Measurements from ENCODE around the gene ASAP2.

DNA sequence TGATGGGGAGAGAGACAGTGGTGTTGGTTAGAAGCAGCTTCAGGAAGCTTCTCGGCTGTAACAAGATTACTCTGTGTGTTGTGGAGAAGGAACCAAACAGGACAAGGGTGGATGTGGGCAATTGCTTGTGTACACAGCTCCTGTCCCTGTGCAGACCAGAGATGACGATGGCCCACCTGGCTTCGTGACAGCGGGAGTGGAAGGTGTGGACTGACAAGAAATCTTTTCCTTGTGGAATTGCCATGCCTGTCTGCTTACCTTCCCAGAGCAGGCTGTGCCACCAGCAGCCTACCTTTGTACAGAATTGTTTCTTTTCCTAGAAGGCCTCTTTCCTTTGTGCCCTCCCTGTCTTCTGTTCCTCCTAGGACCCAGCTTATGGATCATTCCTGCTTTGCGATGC lies 122.9 kb downstream of the ASAP2 start:
- TF ChIP-seq, protein P1, sequence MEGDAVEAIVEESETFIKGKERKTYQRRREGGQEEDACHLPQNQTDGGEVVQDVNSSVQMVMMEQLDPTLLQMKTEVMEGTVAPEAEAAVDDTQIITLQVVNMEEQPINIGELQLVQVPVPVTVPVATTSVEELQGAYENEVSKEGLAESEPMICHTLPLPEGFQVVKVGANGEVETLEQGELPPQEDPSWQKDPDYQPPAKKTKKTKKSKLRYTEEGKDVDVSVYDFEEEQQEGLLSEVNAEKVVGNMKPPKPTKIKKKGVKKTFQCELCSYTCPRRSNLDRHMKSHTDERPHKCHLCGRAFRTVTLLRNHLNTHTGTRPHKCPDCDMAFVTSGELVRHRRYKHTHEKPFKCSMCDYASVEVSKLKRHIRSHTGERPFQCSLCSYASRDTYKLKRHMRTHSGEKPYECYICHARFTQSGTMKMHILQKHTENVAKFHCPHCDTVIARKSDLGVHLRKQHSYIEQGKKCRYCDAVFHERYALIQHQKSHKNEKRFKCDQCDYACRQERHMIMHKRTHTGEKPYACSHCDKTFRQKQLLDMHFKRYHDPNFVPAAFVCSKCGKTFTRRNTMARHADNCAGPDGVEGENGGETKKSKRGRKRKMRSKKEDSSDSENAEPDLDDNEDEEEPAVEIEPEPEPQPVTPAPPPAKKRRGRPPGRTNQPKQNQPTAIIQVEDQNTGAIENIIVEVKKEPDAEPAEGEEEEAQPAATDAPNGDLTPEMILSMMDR (conservative IDR thresholded peaks at IDR 0.05): no peak
- no peak for TF ChIP-seq EZH2 (IDR thresholded peaks at IDR 0.05; ENCODE audit: low read depth)

Measured in PC-9 (cell line).